CD4-positive, alpha-beta T cell treated with Interleukin-10 for 1 hour (primary cell): ENCODE measurements around the gene ASPDH.
"Not testable (repeated sequence)": the region's sequence is repeated elsewhere in the genome, so short reads cannot be mapped to it uniquely, and the experiment has no call there.

Experiments
- DNase-seq: peaks from one replicate; pipeline ENCODE4 v3.0.0-alpha.2; 2020

Gene ASPDH

GRCh38 chr19:50476224-50476906 lies 37.3 kb downstream of the ASPDH start, which contains the start of the genes EMC10 and GARIN5A:
TSS of gene EMC10 (plus strand) at chr19:50476507. CDS start at chr19:50476545, 38 bp downstream.
TSS of gene GARIN5A (minus strand) at chr19:50476848. CDS start at chr19:50476388, 460 bp downstream.
- peak; percentile 97 for DNase-seq

GRCh38 chr19:50475736-50476223 lies 37.9 kb downstream of the ASPDH start:
- DNase-seq = no peak

- DNase-seq = no peak
These were observed 38.6 kb downstream of the ASPDH start for GRCh38 chr19:50475101-50475568.

DNA sequence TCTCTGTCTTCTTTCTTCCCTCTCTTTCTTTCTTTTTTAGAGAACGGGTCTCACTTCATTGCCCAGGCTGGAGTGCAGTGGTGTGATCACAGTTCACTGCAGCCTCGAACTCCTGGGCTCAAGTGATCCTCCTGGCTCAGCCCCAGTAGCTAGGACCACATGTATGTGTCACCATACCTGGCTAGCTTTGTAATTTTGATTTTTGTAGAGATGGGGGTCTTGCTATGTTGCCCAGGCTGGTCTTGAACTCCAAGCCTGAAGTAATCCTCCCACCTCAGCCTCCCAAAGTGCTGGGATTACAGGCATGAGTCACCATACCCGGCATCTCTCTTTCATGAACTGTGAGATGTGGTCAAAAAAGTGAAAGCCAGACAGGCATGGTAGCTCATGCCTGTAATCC lies 40.4 kb downstream of the ASPDH start:
- DNase-seq = not testable (repeated sequence)

DNA sequence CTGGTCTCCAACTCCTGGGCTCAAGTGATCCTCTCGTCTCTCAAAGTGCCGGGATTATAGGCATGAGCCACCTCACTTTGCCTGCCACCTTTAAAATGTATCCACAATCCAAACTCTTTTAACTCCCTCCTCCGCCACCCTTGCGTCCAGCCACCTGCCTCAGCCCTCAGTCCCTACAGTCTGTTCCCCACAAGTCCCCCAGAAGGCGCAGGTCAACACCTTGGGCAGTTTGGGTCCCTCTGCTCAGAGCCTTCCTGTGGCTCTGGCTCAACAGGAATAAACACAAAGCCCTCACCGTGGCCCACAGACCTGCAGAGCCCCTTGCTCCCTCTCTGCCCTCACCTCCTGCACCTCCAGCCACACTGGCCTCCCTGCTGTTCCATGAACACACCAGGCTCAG lies 44.9 kb downstream of the ASPDH start:
- DNase-seq = no peak

- DNase-seq = no peak
These were observed 46.1 kb downstream of the ASPDH start for GRCh38 chr19:50467566-50467965.

- DNase-seq = no peak
These were observed 47.0 kb downstream of the ASPDH start for GRCh38 chr19:50466706-50467039.

DNA sequence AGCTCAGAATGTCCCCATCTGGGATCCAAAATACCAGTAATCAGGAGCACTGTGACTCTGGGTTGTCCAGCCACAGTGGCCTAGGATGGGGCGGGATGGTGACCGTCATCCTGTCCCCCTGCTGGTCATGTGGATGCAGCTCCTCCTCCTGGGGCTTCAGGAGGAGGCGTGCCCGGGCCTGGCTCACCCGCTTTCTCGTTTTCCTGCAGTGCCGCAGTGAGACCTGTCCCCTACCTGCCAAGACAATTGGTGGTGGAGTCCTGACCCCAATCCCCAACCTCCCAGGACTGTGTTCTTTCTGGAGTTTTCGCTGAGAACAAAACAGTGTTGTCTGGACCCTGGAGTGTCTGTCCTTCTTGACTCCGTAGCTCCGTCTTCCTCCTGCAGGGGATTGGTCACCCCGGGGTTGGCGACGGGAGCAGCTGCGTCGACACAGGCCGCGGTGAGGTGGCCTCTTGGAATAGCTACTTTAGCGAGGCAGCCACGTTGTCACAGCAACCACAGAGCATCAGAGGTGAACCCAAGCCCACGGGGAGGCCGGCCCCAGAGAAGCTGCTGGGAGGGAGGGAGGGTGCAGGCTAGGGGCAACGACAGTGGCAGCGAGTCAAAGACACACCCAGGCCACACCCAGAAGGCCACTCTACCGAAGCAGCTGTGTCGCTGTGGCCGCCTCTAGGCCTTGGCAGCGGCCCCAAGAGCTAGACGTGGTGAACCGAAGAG lies 47.6 kb downstream of the ASPDH start:
- no peak for DNase-seq

DNA sequence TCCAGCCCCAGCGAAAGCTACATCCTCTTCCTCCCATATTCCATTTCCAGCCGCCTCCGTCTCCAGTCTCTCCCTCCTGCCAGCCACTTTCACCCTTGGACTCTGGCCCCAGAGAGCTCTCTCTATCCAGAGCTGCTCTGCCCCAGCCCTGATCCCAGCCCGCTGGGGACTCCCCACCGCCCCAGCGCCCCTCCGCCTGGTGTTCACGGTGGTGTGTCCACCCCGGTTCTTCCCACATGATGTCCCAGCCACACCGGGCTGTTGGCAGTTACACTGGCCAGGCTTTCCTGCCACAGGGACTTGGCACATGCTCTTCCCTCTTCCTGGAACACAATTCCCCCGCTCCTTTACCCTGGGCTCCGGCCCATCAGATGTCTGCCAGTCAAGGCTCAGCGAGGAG lies 48.7 kb downstream of the ASPDH start:
- no peak for DNase-seq

DNA sequence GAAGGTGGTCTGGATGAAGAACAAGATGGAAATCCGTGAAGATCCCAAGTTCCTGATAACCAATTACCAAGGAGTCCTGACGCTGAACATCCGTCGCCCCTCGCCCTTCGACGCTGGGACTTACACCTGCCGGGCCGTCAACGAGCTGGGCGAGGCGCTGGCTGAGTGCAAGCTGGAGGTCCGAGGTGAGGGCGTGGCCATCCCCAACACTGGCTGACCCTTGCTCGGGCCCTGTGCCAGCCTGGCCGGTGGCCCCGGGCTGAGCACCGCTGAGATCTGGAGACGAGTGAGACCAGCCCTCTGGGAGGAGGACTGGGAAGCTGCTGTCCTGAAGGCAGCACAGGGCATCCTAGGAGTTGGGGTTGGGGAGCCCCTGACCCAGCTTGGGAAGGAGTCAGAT lies 49.4 kb downstream of the ASPDH start:
- no peak for DNase-seq

GRCh38 chr19:50462970-50463369 lies 50.7 kb downstream of the ASPDH start:
- DNase-seq = no peak
